Prostate gland (tissue), 2 donors: Measurements from ENCODE around the gene GCNA.

Source experiments
- CTCF ChIP-seq, 4 experiments: fragments of 200-600 bp in 2 of 4; fragments of 450-650 bp in 2 of 4; sonication (generic) in 2 of 4; IDR thresholded peaks; 1 replicate in 3 of 4; 2 replicates in 1 of 4; pipeline ENCODE4 v1.5.1; 2016 to 2019; ENCODE audit warnings: antibody characterized with exemption in 4 of 4, mild to moderate bottlenecking in 2 of 4, moderate library complexity in 2 of 4
- POLR2A ChIP-seq: fragments of 450-650 bp; IDR thresholded peaks from one replicate; pipeline ENCODE4 v1.6.1; 2016; ENCODE audit warnings: antibody characterized with exemption, mild to moderate bottlenecking
- POLR2AphosphoS5 ChIP-seq: sonication (generic); formaldehyde crosslinking; IDR thresholded peaks from one replicate; pipeline ENCODE4 v1.6.1; 2017; ENCODE audit warnings: antibody characterized with exemption

- TF ChIP-seq POLR2AphosphoS5 (no peak), CTCF (IDR thresholded peaks at IDR 0.05) (no peak), POLR2A (no peak)
Observed at GRCh38 chrX:71659959-71660358, 81.7 kb downstream of the GCNA start.
